OCI-LY1 (cell line): ENCODE measurements around the gene AXIN1.

Source experiments
- H2AFZ ChIP-seq: fragments of 200-600 bp; sonication (generic), shearing (Covaris generic); 2 replicates; pipeline ENCODE4 v1.6.0; 2014; ENCODE audit warnings: antibody characterized with exemption, mild to moderate bottlenecking, low read length
- H3F3A ChIP-seq: fragments of 200-600 bp; sonication (generic), shearing (Covaris generic); 2 replicates; pipeline ENCODE4 v1.6.0; 2014; ENCODE audit warnings: mild to moderate bottlenecking, antibody characterized with exemption, low read length, moderate library complexity; ENCODE audit not compliant: insufficient read depth
- H3K27ac ChIP-seq: fragments of 200-600 bp; sonication (generic); 2 replicates; pipeline ENCODE4 v1.5.1; 2014; ENCODE audit warnings: low read length, mixed run types, mild to moderate bottlenecking, low read depth; ENCODE audit not compliant: poor library complexity, severe bottlenecking
- H3K27me3 ChIP-seq: fragments of 200-600 bp; sonication (generic); 2 replicates; pipeline ENCODE4 v1.6.0; 2014; ENCODE audit warnings: antibody characterized with exemption, mild to moderate bottlenecking, low read length, moderate library complexity; ENCODE audit not compliant: insufficient read depth
- H3K36me3 ChIP-seq: fragments of 200-600 bp; sonication (generic); 2 replicates; pipeline ENCODE4 v1.6.1; 2014; ENCODE audit warnings: mild to moderate bottlenecking, antibody characterized with exemption, low read length, moderate library complexity, mixed read lengths; ENCODE audit not compliant: insufficient read depth
- H3K4me1 ChIP-seq: fragments of 200-600 bp; sonication (generic); 2 replicates; pipeline ENCODE4 v1.5.1; 2014; ENCODE audit warnings: mild to moderate bottlenecking, low read length, moderate library complexity; ENCODE audit not compliant: insufficient read depth, severe bottlenecking
- H3K4me2 ChIP-seq: fragments of 200-600 bp; sonication (generic), shearing (Covaris generic); 2 replicates; pipeline ENCODE4 v1.6.1; 2014; ENCODE audit warnings: low read length
- H3K4me3 ChIP-seq: fragments of 200-600 bp; sonication (generic); 2 replicates; pipeline ENCODE4 v1.5.1; 2014; ENCODE audit warnings: low read length, low read depth, mild to moderate bottlenecking, mixed read lengths; ENCODE audit not compliant: poor library complexity, severe bottlenecking
- H3K79me2 ChIP-seq: fragments of 200-600 bp; shearing (Covaris generic); 2 replicates; pipeline ENCODE4 v1.6.1; 2016; ENCODE audit warnings: mixed run types, low read length, mixed read lengths; ENCODE audit not compliant: insufficient read depth
- H3K9ac ChIP-seq: fragments of 200-600 bp; sonication (generic), shearing (Covaris generic); 2 replicates; pipeline ENCODE4 v1.6.1; 2014; ENCODE audit warnings: mild to moderate bottlenecking, low read length, mixed read lengths
- H3K9me2 ChIP-seq: fragments of 200-600 bp; sonication (generic), shearing (Covaris generic); 2 replicates; pipeline ENCODE4 v1.6.1; 2014; ENCODE audit warnings: low read depth, mild to moderate bottlenecking, low read length, mixed read lengths
- H3K9me3 ChIP-seq: fragments of 200-600 bp; shearing (Covaris generic); 2 replicates; pipeline ENCODE4 v1.6.1; 2014; ENCODE audit warnings: low read length, mixed read lengths
- H4K20me1 ChIP-seq: fragments of 200-600 bp; sonication (generic), shearing (Covaris generic); 2 replicates; pipeline ENCODE4 v1.6.0; 2016; ENCODE audit warnings: mild to moderate bottlenecking, low read length; ENCODE audit not compliant: insufficient read depth
- EZH2 ChIP-seq: fragments of 200-600 bp; sonication (generic), shearing (Covaris generic); IDR thresholded peaks from 2 replicates; pipeline ENCODE4 v1.8.0; 2017; ENCODE audit warnings: borderline replicate concordance, mixed run types, mild to moderate bottlenecking, antibody characterized with exemption, low read length, moderate library complexity, mixed read lengths
- TF ChIP-seq, protein P1 (sequence below): fragments of 200-600 bp; sonication (generic), shearing (Covaris generic); IDR thresholded peaks from 2 replicates; pipeline ENCODE4 v1.5.1; 2017; ENCODE audit warnings: mild to moderate bottlenecking, antibody characterized with exemption, low read length, moderate library complexity, mixed read lengths

The AXIN1 gene

DNA sequence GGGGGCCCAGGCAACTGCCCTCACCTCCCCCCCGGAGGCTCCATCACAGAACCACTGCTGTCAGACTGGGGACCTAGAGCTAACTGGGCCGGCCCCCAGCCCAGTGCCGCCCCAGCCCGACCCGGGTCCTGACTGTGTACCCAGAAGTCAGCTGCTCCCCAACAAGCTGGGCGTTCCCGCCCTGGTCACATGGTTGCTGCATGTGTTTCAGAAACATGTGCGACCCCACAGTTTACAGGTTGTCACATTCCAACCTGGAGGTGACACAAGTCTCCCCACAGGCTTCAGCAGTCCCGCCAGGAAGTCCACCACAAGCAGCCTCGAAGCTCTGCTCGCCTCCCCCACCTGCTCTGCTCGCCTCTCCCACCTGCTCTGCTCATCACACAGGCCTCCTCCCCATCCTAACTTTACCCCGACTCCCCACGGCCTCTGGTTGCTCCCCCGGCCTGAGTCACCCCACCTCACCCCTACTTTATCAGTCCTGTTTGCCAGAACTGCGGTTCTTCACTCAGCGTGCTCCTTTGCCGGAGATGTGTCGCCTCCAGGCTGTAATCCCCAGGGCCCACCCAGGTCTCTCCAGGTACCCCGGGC lies 16.8 kb upstream of the AXIN1 start:
- Histone ChIP-seq H3K4me1 (peaks cover 16% of the 10 kb centered on the region), H2AFZ (no peak overlapping the region), H3K9me2 (no peaks in the 10 kb centered on the region), H3K4me3 (peak overlapping the region; percentile 62), H3K4me2 (peak overlapping the region; percentile 97), H3K9ac (peak overlapping the region; percentile 75), H3K27ac (no peak overlapping the region), H3K79me2 (no peaks in the 10 kb centered on the region), H4K20me1 (no peaks in the 10 kb centered on the region), H3K36me3 (peaks cover 52% of the 10 kb centered on the region), H3K9me3 (no peaks in the 10 kb centered on the region), H3K27me3 (no peaks in the 10 kb centered on the region), H3F3A (no peaks in the 10 kb centered on the region)
- TF ChIP-seq EZH2, result no peak
- TF ChIP-seq, protein P1, sequence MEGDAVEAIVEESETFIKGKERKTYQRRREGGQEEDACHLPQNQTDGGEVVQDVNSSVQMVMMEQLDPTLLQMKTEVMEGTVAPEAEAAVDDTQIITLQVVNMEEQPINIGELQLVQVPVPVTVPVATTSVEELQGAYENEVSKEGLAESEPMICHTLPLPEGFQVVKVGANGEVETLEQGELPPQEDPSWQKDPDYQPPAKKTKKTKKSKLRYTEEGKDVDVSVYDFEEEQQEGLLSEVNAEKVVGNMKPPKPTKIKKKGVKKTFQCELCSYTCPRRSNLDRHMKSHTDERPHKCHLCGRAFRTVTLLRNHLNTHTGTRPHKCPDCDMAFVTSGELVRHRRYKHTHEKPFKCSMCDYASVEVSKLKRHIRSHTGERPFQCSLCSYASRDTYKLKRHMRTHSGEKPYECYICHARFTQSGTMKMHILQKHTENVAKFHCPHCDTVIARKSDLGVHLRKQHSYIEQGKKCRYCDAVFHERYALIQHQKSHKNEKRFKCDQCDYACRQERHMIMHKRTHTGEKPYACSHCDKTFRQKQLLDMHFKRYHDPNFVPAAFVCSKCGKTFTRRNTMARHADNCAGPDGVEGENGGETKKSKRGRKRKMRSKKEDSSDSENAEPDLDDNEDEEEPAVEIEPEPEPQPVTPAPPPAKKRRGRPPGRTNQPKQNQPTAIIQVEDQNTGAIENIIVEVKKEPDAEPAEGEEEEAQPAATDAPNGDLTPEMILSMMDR, result no peak

DNA sequence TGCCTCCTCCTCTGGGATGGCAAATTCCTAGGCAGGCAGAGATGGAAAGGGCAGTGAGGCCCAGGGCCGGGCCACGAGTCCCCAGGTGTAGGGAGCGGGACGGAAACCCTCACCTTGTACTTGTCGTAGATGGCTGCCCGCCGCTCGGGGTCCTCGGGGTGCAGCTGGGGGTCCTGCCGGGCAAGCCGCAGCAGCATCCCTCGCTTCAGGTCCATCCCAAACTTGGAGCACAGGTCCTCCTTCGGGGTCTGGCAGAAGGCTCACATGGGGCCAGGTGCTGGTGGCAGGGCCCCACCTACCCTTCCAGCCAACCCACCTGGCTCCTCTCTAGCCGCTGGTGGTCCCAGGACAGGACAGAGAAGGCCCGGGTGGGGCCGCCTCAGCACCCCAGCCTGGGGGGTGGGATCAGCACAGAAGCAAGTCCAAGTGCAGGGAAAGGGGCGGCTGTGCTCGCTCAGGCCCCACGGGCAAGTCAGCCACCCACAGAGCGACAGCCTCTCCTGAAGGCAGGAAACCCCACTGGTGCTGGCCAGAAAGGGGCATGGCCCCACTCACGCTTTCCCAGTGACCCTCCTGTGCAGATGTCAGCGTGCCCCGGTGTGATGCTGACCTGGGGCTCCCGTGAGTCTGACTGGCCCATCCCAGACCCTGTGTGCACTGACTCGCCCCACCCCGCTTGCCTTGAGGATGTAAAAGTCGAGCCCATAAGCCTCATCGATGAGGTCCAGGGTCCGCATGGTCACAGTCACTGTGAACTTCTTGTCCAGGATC lies 16.1 kb upstream of the AXIN1 start:
- Histone ChIP-seq H3K9ac (no peak overlapping the region), H2AFZ (no peak overlapping the region), H4K20me1 (no peaks in the 10 kb centered on the region), H3K79me2 (no peaks in the 10 kb centered on the region), H3K36me3 (peaks cover 44% of the 10 kb centered on the region), H3K27ac (no peak overlapping the region), H3K4me3 (no peak overlapping the region), H3K9me3 (no peaks in the 10 kb centered on the region), H3K9me2 (no peaks in the 10 kb centered on the region), H3F3A (no peaks in the 10 kb centered on the region), H3K27me3 (no peaks in the 10 kb centered on the region), H3K4me1 (peaks cover 16% of the 10 kb centered on the region), H3K4me2 (no peak overlapping the region)
- TF ChIP-seq, protein P1, result no peak
- no peak for TF ChIP-seq EZH2

DNA sequence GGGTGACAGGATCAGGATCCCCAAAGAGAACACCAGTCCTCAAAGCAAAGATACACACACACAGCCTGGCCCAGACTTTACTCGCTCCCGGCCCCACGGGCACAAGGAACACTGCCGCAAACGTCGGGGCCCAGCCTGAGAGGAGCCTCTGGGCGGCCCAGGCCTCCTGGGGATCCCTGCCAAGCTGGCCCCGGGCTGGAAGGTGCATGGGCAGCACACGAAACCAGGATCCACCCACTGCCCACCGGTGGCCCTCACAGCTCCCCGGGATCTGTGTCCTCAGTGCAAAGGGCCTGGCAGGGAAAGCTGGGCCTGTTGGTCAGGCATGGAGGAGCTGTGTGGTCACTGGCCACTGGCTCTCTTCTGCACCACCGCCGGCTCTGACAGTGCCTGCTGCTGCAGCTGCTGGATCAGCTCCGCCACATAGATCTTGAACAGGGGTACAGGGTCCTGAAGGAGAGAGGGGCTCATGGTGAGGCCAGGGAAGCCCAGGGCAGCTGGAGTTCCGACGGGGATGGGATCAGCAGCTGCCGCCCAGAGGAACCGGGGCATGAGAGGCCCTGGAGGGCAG lies 14.9 kb upstream of the AXIN1 start:
- H3K79me2 ChIP-seq, result no peaks in the 10 kb centered on the region
- no peaks in the 10 kb centered on the region for H3F3A ChIP-seq
- H3K9me3 ChIP-seq, result no peaks in the 10 kb centered on the region
- no peaks in the 10 kb centered on the region for H4K20me1 ChIP-seq
- H3K9me2 ChIP-seq, result no peaks in the 10 kb centered on the region
- no peak overlapping the region for H3K9ac ChIP-seq
- no peak overlapping the region for H2AFZ ChIP-seq
- no peak for TF ChIP-seq EZH2
- TF ChIP-seq, protein P1, result no peak
- H3K27ac ChIP-seq, result no peak overlapping the region
- no peak overlapping the region for H3K4me3 ChIP-seq
- H3K36me3 ChIP-seq, result peaks cover 43% of the 10 kb centered on the region
- H3K27me3 ChIP-seq, result no peaks in the 10 kb centered on the region
- no peak overlapping the region for H3K4me2 ChIP-seq
- peaks cover 16% of the 10 kb centered on the region for H3K4me1 ChIP-seq
